MCF 10A (cell line): ENCODE measurements around the gene LILRA2. TPM values are rescaled to one million over a fixed set of nuclear protein-coding genes. Genes with fewer than 3 reads are reported as not detected.

ENCODE experiments used
- Bru-seq: library from RNA; stranded (reverse); fragments of 400-500 nt; gene quantifications from one replicate; lab custom pipeline; 2021; lab: Mats Ljungman, UMichigan
- BruChase-seq, 2 experiments: library from RNA; stranded (reverse); fragments of 400-500 nt; gene quantifications; one replicate each; lab custom pipeline; 2021; lab: Mats Ljungman, UMichigan
- BruUV-seq: library from RNA; stranded (reverse); fragments of 400-500 nt; replicated peaks from 2 replicates; lab custom pipeline; 2021; lab: Mats Ljungman, UMichigan
- CTCF ChIA-PET: fragments of 300-600 bp; sonication (Branson Sonifier 250); formaldehyde crosslinking; extraction: SDS; loops from one replicate; lab custom pipeline; 2021; ENCODE audit warnings: antibody characterized with exemption, inconsistent platforms; lab: Yijun Ruan, JAX
- POLR2A ChIA-PET: fragments of 300-600, 350-650 bp; sonication (Branson Sonifier 250); formaldehyde crosslinking; extraction: SDS; loops from one replicate; lab custom pipeline; 2020; ENCODE audit warnings: antibody characterized with exemption, inconsistent platforms; lab: Yijun Ruan, JAX
- DNase-seq: peaks from one replicate; pipeline ENCODE4 v3.0.0-alpha.2; 2018; ENCODE audit not compliant: unreplicated experiment
- H3K27ac Mint-ChIP-seq: one replicate; pipeline ENCODE4 v1.8.0; 2022; ENCODE audit warnings: mild to moderate bottlenecking, low read depth, mixed read lengths; ENCODE audit not compliant: unreplicated experiment
- H3K27me3 Mint-ChIP-seq: one replicate; pipeline ENCODE4 v1.8.0; 2022; ENCODE audit warnings: mixed read lengths; ENCODE audit not compliant: insufficient read depth, unreplicated experiment
- H3K36me3 Mint-ChIP-seq: one replicate; pipeline ENCODE4 v1.8.0; 2022; ENCODE audit warnings: mild to moderate bottlenecking, moderate library complexity, mixed read lengths; ENCODE audit not compliant: insufficient read depth, unreplicated experiment
- H3K4me1 Mint-ChIP-seq: one replicate; pipeline ENCODE4 v1.8.0; 2022; ENCODE audit warnings: mixed read lengths; ENCODE audit not compliant: insufficient read depth, unreplicated experiment
- H3K4me3 Mint-ChIP-seq: one replicate; pipeline ENCODE4 v1.8.0; 2022; ENCODE audit warnings: mild to moderate bottlenecking, moderate library complexity, mixed read lengths; ENCODE audit not compliant: unreplicated experiment
- H3K9me3 Mint-ChIP-seq: one replicate; pipeline ENCODE4 v1.8.0; 2022; ENCODE audit warnings: mixed read lengths; ENCODE audit not compliant: unreplicated experiment
- intact Hi-C: fragments of 100-400 bp; cut with micrococcal nuclease; formaldehyde crosslinking; loops from 2 replicates; pipeline ENCODE4 v1.14.1; 2022
- long read RNA-seq: library from polyadenylated mRNA; stranded (forward); transcript quantifications from one replicate; pipeline ENCODE4 v2.0.0, GENCODE V29; 2022
- total RNA-seq: library from RNA; stranded (reverse); gene quantifications from 2 replicates; pipeline ENCODE4 v1.2.3, GENCODE V29; 2022
- TF ChIP-seq, protein P1 (sequence below): fragments of 200-600 bp; IDR thresholded peaks from one replicate; pipeline ENCODE4 v1.8.0; 2022; ENCODE audit warnings: antibody characterized with exemption, mild to moderate bottlenecking; ENCODE audit not compliant: unreplicated experiment

The LILRA2 gene
- not detected in 2 replicates for total RNA-seq
- Bru-seq, nascent RNA: not detected
- BruChase-seq, experiment 1, labeled RNA remaining after a 6-hour chase: not detected
- not detected for BruChase-seq, experiment 2, labeled RNA remaining after a 2-hour chase
- long read RNA-seq: 0 reads

DNA sequence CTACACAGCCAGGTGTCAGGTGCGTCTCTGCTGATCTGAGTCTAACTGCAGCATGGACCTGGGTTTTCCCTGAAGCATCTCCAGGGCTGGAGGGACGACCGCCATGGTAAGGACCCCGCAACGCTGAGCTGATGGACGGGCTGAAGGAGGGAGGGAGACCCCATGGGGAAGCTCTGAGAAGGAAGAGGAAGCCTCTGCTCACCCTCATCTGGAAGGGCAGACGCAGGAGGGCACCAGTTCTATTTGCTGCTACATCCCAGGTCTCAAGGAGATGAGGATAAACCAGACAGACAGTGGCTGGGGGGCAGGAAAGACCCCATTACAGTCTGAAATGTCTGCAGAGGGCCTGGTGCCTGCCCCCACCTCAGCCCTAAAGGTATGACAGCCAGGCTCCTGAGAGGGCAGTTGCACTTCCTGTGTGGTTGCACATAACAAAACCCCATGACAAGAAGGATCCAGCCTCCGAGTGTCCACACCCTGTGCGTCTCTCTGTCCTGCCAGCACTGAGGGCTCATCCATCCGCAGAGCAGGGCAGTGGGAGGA lies at the start of gene LILRA2:
Gene LILRA2, plus strand, starts transcription at position 461 of the 543 bp plus-strand sequence. CDS start 89 bp downstream, outside the sequence.
- Mint-ChIP-seq H3K4me1 (no peaks in the 10 kb centered on the region), H3K27me3 (no peaks in the 10 kb centered on the region), H3K27ac (no peak within 1 kb of the TSS), H3K4me3 (no peak within 1 kb of the TSS), H3K9me3 (peaks cover 4% of the 10 kb centered on the region), H3K36me3 (no peaks in the 10 kb centered on the region)
- no peak for DNase-seq
- TF ChIP-seq, protein P1, sequence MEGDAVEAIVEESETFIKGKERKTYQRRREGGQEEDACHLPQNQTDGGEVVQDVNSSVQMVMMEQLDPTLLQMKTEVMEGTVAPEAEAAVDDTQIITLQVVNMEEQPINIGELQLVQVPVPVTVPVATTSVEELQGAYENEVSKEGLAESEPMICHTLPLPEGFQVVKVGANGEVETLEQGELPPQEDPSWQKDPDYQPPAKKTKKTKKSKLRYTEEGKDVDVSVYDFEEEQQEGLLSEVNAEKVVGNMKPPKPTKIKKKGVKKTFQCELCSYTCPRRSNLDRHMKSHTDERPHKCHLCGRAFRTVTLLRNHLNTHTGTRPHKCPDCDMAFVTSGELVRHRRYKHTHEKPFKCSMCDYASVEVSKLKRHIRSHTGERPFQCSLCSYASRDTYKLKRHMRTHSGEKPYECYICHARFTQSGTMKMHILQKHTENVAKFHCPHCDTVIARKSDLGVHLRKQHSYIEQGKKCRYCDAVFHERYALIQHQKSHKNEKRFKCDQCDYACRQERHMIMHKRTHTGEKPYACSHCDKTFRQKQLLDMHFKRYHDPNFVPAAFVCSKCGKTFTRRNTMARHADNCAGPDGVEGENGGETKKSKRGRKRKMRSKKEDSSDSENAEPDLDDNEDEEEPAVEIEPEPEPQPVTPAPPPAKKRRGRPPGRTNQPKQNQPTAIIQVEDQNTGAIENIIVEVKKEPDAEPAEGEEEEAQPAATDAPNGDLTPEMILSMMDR: no peak
- ChIA-PET POLR2A (no interaction called here), CTCF (no interaction called here)
- intact Hi-C loops: no loop called here
- no TSS peak for BruUV-seq

DNA sequence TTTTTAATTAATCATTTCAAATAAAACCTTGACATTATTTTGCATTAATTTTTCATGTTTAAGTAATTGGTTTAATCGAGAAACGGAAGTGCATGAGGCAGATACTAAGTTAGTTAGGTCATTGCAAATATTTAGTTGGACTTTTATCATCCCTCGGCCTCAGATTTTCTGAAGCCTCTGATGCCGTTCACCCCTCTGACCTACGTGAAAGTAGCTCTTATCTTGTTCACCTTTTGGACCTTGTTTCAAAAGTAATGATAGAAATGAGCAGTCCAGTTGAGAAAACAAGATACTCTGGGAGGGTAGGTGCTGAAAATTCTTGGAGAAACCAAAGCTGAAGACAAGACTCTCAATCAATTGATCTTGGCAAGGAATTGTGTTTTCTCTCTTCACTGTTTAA lies 48.0 kb upstream of the LILRA2 start:
- H3K4me3 Mint-ChIP-seq: no peak overlapping the region
- no peak overlapping the region for H3K27ac Mint-ChIP-seq
- ChIA-PET POLR2A (no interaction called here), CTCF (interaction anchor here (1.0 kb wide), 1 partner anchor 32 kb away, joined by 6 read pairs; no protein-coding TSS in a partner anchor)
- intact Hi-C loops: no loop called here
- TF ChIP-seq, protein P1: no peak
- no peak for DNase-seq
- BruUV-seq: no TSS peak
- H3K27me3 Mint-ChIP-seq: no peaks in the 10 kb centered on the region
- H3K9me3 Mint-ChIP-seq: peaks cover 12% of the 10 kb centered on the region
- H3K36me3 Mint-ChIP-seq: no peaks in the 10 kb centered on the region
- H3K4me1 Mint-ChIP-seq: no peaks in the 10 kb centered on the region

DNA sequence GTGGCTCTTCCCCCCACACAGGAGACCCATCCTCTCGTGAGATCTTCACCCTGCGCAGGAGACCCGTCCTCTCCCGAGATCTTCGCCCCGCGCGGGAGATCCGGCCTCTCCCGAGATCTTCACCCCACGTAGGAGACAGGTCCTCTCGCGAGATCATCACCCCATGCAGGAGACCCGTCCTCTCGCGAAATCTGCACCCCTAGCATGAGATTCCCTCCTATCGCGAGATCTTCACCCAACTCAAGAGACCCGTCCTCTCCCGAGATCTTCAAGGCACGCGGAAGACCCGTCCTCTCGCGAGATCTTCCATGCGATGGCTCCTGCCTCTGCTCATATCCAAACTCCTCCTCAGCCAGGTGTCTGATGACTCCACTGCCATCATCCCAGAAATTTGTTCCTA lies 46.6 kb upstream of the LILRA2 start:
- H3K4me3 Mint-ChIP-seq: no peak overlapping the region
- no peaks in the 10 kb centered on the region for H3K4me1 Mint-ChIP-seq
- intact Hi-C loops: no loop called here
- H3K27me3 Mint-ChIP-seq: no peaks in the 10 kb centered on the region
- H3K9me3 Mint-ChIP-seq: peaks cover 7% of the 10 kb centered on the region
- POLR2A ChIA-PET: no interaction called here
- no peak overlapping the region for H3K27ac Mint-ChIP-seq
- BruUV-seq: no TSS peak
- no peak for DNase-seq
- TF ChIP-seq, protein P1: no peak
- CTCF ChIA-PET: interaction anchor here (0.7 kb wide), 1 partner anchor 27 kb away, joined by 4 read pairs; no protein-coding TSS in a partner anchor
- H3K36me3 Mint-ChIP-seq: no peaks in the 10 kb centered on the region

DNA sequence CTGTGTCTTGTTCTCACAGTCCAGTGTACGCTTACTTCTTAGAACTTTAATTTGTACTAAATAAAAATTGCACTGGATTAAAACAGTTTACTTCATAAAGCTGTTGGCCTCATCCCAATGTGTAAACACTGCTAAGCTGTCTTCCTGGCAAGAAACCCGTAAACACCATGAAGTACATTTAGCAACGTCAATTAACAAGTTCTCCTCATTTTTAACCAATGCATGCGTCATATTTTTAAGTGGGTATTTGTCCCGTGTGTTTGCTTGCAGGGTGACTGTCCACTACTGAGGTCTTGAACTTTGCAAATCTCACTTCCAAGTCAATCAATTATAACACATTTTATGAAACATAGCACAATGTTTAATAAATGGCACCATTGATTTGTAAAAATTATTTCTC lies 42.7 kb upstream of the LILRA2 start:
- TF ChIP-seq, protein P1: no peak
- ChIA-PET POLR2A (no interaction called here), CTCF (no interaction called here)
- Mint-ChIP-seq H3K4me1 (no peaks in the 10 kb centered on the region), H3K9me3 (peaks cover 15% of the 10 kb centered on the region), H3K36me3 (no peaks in the 10 kb centered on the region), H3K4me3 (no peak overlapping the region), H3K27ac (no peak overlapping the region), H3K27me3 (no peaks in the 10 kb centered on the region)
- intact Hi-C loops: no loop called here
- BruUV-seq: no TSS peak
- no peak for DNase-seq
